Transverse colon (tissue), 3 donors: Measurements from ENCODE around the gene TBC1D2B.
"Not testable (repeated sequence)": the region's sequence is repeated elsewhere in the genome, so short reads cannot be mapped to it uniquely, and the experiment has no call there.

Experiments
- CTCF ChIP-seq, 5 experiments: fragments of 200-600 bp in 3 of 5; fragments of 450-650 bp in 2 of 5; sonication (generic) in 3 of 5; IDR thresholded peaks; 1 replicate in 2 of 5; 2 replicates in 3 of 5; pipeline ENCODE4 v1.5.1; 2016 to 2017; ENCODE audit warnings: antibody characterized with exemption in 5 of 5, inconsistent platforms in 3 of 5, mild to moderate bottlenecking in 2 of 5, moderate library complexity in 1 of 5
- POLR2A ChIP-seq: fragments of 450-650 bp; IDR thresholded peaks from one replicate; pipeline ENCODE4 v1.6.1; 2016; ENCODE audit warnings: antibody characterized with exemption, mild to moderate bottlenecking, moderate library complexity

DNA sequence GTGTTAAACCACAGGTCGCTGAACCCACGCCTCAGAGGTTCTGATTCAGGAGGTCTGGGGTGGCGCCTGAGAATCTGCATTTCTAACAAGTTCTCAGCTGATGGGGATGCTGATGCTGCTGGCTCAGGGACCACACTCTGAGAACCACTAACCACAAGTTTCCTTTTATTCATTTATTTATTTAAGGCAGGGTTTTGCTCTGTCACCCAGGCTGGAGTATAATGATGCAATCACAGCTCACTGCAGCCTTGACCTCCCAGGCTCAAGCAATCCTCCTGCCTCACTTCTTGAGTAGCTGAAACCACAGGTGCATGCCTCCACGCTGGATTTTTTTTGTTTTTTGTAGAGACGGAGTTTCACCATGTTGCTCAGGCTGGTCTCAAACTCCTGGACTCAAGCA is 123.6 kb downstream of the TBC1D2B start:
- TF ChIP-seq CTCF (IDR thresholded peaks at IDR 0.05); POLR2A: not testable (repeated sequence)
